Ecto neural progenitor cell (in vitro differentiated cells): ENCODE results near the gene ACER3.
"Not testable (repeated sequence)": the region's sequence is repeated elsewhere in the genome, so short reads cannot be mapped to it uniquely, and the experiment has no call there.

Experiments used
- DNase-seq: peaks from one replicate; pipeline ENCODE4 v3.0.0-alpha.2; 2018; ENCODE audit warnings: low spot score

The ACER3 gene

DNA sequence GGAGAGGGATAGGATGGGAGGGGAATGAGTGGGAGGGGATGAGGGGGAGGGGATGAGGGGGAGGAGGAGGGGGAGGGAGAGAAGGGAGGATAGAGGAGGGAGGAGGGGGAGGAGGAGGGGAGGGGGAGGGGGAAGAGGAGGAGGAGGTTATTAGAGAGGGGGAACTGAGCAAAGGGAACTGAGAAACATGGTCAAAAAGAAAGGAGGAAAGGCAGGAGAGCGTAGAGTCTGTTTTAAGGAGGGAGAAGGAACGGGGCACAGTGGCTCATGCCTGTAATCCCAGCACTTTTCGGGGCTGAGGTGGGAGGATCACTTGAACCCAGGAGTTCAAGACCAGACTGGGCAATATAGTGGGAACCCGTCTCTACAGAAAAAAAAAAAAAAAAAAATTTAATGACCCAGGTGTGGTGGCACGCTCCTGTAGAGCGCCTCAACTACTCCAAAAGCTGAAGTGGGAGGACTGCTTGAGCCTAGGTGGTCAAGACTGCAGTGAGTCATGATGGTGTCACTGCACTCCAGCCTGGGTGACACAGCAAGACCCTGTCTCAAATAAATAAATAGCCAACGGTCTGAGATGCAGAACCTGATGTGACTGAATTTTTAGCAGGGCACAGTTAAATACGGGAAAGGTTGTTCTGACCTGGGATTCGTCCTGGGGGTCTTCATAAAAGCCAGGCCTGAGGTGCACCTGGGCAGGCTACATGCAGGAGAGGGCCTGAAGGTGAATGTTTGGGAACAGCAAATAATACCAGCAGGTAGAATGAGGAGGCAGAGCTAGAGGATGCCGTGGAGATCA is 177.5 kb downstream of the ACER3 start:
- DNase-seq, result no peak

- DNase-seq, result no peak
These were observed 178.2 kb downstream of the ACER3 start for GRCh38 chr11:77038825-77039326.

- DNase-seq, result peak; percentile 67
These were observed 179.0 kb downstream of the ACER3 start for GRCh38 chr11:77039491-77040400.

DNA sequence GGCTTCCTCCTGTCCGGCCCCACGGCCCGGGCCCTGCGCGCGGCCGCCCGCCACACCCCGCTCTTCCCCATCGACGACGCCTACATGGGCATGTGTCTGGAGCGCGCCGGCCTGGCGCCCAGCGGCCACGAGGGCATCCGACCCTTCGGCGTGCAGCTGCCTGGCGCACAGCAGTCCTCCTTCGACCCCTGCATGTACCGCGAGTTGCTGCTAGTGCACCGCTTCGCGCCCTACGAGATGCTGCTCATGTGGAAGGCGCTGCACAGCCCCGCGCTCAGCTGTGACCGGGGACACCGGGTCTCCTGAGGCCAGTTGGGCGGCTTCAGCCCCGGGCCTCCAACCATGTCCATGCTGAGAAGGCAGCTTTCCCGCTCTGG is 179.7 kb downstream of the ACER3 start:
- no peak for DNase-seq

DNA sequence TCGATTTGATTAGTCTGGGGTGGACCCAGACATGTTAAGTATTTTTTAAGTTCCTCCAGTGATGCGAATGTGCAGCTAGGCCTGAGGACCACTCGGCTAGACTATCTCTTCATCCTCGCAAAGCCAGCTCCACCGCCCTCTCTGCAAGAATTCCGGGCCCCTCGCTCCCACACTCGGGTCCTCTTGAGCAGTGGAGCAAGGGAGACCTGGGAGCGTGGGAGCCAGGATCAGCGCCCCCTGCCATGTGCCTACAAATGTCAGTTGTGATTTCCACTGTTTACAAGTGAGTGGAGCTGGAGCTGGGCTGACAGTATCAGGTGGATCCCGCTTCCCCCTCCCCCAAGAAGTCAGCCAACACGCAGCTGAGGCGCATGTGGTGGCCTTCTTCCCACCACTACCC is 180.2 kb downstream of the ACER3 start:
- no peak for DNase-seq

DNA sequence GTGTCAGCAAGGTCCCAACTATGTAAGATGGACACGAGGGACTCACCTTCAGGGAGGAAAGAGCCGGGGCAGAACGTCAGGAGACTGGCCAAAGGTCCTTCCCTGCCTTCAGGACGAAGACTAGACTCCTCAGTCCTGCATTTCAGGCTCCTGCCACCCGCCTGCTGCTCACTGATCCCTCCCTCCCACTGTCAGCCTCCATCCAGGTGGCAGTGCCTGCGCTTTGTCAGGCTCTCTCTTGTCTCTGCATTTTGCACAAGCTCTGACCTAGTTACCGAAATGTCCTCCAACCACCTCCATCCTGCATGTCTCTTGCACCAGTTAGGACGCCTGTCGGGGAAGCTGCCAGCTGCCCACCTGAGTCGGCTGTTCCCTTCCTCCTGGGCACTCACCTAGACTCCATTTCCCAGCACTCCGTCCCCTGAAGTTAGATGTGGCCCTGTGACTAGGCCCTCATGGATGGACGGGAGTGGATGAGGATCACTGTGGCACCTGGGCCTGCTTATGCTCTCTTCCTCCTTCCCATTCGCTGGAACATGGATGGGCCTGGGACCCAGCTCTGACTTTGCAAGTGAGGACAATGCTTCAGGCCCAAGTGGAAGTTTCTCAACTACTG is 181.5 kb downstream of the ACER3 start:
- DNase-seq, result no peak

DNA sequence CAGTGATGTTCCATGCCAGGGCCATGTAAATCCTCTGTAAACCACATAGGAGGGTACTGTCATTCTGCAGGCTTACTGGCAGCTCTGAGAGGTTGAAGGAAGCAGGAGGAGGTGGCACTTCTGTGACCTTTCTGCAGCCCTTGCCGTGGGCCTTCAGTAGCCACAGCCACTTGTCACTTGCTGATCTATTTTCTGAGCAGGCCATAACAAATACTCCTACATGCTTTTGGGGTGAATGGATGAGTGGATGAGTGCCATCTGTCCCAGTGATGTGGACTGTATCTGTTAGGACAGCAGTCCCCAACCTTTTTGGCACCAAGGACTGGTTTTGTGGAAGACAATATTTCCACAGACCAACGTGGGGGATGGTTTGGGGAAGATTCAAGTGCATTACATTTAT is 183.6 kb downstream of the ACER3 start:
- DNase-seq, result no peak

DNA sequence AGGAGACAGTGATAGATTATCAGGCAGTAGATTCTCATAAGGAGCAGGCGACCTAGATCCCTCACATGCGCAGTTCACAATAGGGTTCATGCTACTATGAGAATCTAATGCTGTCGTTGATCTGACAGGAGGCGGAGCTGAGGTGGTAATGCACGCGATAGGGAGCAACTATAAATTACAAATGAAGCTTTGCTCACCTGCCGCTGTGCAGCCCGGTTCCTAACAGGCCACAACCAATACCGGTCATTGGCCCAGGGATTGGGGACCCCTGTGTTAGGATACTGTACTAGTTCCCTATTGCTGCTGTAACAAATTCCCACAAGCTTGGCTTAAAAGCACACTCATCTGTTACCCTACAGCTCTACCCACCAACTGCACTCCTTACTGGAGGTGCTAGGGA is 184.2 kb downstream of the ACER3 start:
- DNase-seq, result no peak

DNA sequence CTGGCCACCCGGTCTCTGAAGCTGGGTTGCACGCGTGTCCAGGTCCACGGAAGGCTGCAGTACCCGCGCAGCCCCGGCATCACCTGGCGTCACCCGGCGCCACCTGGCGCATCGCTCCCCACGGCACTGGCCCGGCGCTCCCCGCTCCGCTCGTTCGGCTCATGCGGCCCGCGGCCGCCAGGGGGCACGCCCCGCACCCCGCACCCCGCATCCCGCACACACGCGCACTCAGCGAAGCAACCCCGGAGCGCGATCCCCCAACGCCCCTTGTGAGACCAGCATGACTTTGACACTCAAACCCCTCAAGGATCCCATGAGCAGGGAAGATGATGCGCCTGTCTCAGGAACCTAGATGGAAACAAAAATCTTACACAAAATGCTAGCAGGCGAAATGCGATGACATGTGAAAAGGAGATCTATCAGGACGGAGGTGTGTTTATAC is 185.4 kb downstream of the ACER3 start:
- peak; percentile 82 for DNase-seq

- peak; percentile 72 for DNase-seq
These were observed 186.5 kb downstream of the ACER3 start for GRCh38 chr11:77047007-77047927.

DNA sequence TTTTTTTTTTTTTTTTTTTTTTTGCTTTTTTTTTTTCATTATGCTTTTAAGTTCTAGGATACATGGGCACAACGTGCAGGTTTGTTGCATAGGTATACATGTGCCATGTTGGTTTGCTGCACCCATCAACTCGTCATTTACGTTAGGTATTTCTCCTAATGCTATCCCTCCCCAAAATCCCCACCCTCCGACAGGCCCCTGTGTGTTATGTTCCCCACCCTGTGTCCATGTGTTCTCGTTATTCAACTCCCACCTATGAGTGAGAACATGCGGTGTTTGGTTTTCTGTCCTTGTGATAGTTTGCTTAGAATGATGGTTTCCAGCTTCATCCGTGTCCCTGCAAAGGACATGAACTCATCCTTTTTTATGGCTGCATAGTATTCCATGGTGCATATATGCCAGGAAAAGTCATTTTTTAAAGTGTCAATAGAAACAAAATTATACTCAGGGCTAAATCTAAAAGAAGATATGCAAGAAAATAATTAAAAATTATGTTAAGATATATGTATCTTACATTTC is 187.3 kb downstream of the ACER3 start:
- not testable (repeated sequence) for DNase-seq

DNA sequence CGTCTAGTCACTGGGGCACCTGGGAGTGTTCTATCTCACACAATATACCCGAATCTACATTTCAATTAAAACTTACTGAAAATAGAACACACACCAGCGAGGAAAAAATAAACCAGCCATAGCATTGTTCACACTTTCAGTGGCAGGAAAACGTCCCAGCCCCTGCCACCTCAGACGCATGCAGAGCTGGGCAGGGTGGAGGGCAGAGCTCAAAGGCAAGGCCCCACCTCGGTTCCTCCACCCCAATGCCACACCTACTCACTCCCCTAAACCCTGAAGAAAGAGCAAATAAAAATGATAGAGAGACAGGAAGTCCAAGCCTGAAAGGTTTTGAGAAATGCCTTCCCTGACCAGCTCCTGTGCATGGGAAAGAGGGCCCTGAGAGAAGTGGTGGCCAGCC is 188.3 kb downstream of the ACER3 start:
- no peak for DNase-seq

- DNase-seq, result no peak
These were observed 190.8 kb downstream of the ACER3 start for GRCh38 chr11:77051511-77051910.

GRCh38 chr11:77052518-77052917 is 191.8 kb downstream of the ACER3 start:
- no peak for DNase-seq

GRCh38 chr11:77053217-77054015 is 192.7 kb downstream of the ACER3 start:
- no peak for DNase-seq

- no peak for DNase-seq
These were observed 193.4 kb downstream of the ACER3 start for GRCh38 chr11:77054084-77054483.

GRCh38 chr11:77055101-77055561 is 194.4 kb downstream of the ACER3 start:
- DNase-seq, result no peak

GRCh38 chr11:77055913-77056312 is 195.2 kb downstream of the ACER3 start:
- no peak for DNase-seq

DNA sequence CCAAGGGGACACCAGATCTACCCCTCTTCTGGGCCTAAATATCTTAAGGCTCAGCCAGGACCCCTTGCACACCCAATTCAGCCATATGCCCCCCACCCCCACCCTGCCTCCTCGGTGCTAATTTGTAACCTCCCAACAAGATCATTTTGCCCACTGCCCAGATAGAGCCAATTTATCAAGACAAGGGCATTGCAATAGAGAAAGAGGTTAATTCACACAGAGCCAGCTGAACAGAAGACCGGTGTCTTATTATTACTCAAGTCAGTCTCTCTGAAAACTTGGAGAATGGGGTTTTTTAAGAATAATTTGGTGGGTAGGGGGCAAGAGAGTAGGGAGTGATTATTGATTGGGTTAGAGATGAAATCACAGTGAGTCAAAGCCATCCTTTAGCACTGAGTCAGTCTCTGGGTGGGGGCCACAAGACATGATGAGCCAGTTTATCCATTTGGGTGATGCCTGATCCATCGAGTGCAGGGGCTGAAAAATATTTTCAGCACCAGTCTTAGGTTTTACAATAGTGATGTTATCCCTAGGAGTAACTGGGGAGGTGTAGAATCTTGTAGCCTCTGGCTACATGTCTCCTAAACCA is 196.2 kb downstream of the ACER3 start:
- DNase-seq, result no peak
